NOMO-1 treated with dmso at 0.1 percent for 144 hours (cell line): ENCODE results near the gene KSR2.
A peak's percentile ranks its signal among the peaks of the same experiment; 100 is the strongest.

ENCODE experiments used
- DNase-seq: peaks from one replicate; lab custom pipeline; 2025; ENCODE audit not compliant: unreplicated experiment; lab: John Stamatoyannopoulos, UW

The KSR2 gene

GRCh38 chr12:117421068-117421752 is 547.6 kb downstream of the KSR2 start:
- DNase-seq: no peak

- DNase-seq: no peak
Measured at GRCh38 chr12:117417004-117417403, 551.8 kb downstream of the KSR2 start.

- no peak for DNase-seq
Measured at GRCh38 chr12:117412465-117413188, 556.2 kb downstream of the KSR2 start.

- no peak for DNase-seq
Measured at GRCh38 chr12:117409286-117409685, 559.5 kb downstream of the KSR2 start.

- DNase-seq: peak; percentile 24
Measured at GRCh38 chr12:117408161-117408791, 560.5 kb downstream of the KSR2 start.

- DNase-seq: peak; percentile 79
Measured at GRCh38 chr12:117404940-117405339, 563.9 kb downstream of the KSR2 start.

- peak; percentile 45 for DNase-seq
Measured at GRCh38 chr12:117404203-117404853, 564.5 kb downstream of the KSR2 start.

GRCh38 chr12:117403586-117404139 is 565.1 kb downstream of the KSR2 start:
- peak; percentile 70 for DNase-seq
